Hematopoietic multipotent progenitor cell treated with erythropoietin and hydrocortisone succinate and interleukin-3 and kit ligand, for 6 days (in vitro differentiated cells): ENCODE data around the gene KCNJ5.
A peak's percentile ranks its signal among the peaks of the same experiment; 100 is the strongest.

Source experiments
- DNase-seq: peaks from one replicate; pipeline ENCODE4 v3.0.0-alpha.2; 2015

KCNJ5 gene

GRCh38 chr11:128934351-128934750 is 43.2 kb downstream of the KCNJ5 start:
- DNase-seq = no peak

- no peak for DNase-seq
These were observed 43.8 kb downstream of the KCNJ5 start for GRCh38 chr11:128934926-128935325.

DNA sequence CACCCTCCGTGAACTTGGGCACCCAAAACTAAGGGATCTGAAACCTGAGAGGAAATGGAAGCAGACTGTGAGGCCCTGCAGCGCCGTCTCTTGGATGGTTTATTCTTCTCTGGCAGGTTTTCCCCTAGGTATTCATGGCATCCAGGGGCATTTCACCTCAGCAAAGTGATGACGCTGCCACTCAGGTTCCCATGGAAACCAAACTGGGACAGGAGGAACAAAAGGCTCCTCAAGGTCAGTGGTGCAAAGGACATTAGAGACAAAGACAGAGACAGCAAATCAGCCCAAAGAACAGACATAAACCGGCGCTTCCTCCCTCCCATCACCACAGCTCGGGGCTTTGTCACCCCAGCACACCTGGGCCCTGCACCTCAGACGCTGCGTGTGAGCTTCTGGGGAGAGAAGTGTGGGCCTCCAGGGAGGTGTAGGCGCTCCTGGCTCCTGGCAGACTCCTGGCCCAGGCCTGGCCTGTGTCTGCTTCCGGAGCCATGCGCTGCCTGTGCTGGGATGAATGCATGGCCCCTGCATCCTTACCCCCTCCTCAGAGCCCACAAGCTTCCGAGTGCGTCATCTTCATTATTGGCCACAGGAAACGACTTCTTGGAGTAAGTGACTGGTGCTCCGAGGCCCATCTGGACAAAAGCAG is 45.6 kb downstream of the KCNJ5 start:
- DNase-seq = no peak

- no peak for DNase-seq
These were observed 46.3 kb downstream of the KCNJ5 start for GRCh38 chr11:128937480-128937879.

GRCh38 chr11:128938156-128938885 is 47.2 kb downstream of the KCNJ5 start:
- no peak for DNase-seq

DNA sequence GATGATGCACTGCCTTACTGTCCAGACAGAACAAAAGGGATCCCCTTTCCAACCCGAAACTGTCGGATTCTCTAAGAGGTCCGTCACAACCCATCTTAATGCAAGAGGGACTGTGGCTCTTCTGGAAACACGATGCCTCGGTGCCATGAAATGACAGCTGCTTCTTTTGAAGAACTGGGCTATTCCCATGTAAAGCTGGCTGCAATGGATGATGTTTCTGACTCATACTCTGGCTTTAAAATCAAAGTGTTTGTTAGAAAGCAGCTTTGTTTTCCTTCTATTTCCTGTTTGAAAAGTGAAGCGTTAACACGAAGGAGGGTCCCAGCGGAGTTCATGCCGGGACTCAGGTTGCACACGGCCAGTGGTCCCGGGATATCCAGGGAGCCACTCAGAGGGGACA is 48.4 kb downstream of the KCNJ5 start:
- DNase-seq = no peak

DNA sequence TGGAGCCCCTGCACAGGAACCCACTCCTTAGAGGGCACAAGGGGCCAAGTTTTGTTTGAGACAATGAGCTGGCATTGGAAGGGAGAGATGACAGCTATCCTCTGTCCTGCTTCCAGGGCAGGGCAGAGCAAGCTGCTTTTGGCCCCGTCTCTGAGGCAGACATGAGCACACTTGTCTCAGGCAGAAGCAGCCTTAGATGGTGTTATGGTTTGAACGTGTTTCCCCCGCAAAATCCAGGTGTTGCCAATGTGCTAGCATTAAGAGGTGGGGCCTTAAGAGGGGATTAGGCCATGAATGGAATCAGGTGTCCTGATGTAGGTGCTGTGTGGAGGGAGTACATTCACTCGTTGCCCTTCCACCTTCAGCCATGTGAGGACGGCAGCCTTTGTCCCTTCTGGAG is 49.0 kb downstream of the KCNJ5 start:
- no peak for DNase-seq

- DNase-seq = no peak
These were observed 49.4 kb downstream of the KCNJ5 start for GRCh38 chr11:128940603-128941002.

DNA sequence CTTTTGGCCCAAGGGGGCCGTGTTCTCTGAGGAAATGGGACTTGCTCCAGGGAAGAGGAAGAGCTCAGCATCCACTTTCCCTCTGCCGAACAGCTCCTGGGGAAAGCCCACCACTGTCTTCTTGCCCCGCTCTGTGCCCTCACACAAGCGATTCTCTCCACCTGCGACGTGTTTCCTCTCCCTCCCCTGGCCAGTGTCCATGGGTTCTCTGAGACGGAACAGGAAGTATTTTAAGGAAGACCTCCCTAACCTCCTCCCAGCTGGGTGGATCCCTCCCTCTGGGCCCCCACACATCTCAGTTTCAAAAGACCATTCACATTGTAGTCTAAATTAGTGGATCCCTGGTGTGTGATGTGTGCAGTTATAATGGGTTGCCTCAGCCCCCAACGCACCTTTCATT is 50.0 kb downstream of the KCNJ5 start:
- no peak for DNase-seq

DNA sequence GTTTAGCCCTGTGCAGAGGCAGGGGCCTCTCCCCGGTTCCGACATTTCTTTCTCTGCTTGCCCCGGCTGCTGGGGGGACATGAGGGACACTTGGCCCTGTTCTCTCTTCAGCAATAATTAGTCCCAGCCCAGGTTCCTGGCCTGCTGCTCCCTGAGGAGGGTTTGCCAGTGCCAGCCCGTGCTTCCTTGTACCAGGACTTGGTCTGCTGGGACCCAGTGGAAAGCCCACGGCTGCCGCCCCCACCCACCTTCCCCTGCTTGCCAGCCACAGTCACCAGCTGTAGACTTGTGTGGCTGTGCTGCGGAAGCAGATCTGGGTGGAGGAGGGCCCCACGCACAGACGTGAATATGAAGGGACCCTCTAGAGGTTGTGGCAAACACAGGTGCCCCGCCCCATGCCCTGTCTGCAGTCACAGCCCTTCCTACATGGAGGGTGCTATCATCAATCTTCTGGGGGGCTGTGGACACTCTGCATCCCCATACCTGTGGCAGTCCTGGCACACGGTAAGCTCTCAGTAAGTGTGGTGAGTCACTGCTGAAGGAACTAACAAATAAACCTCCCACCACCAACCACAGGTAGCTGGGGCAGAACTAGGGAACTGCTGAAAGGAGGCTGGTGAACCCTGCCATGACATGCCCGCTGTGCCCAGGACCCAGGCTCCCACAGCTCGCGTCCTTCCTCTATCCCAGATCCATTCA is 50.6 kb downstream of the KCNJ5 start:
- no peak for DNase-seq

GRCh38 chr11:128942272-128942612 is 51.1 kb downstream of the KCNJ5 start:
- no peak for DNase-seq

- no peak for DNase-seq
These were observed 51.8 kb downstream of the KCNJ5 start, which contains the start of gene TP53AIP1 for GRCh38 chr11:128942817-128943427. Gene TP53AIP1, minus strand, starts transcription at chr11:128942871. Its CDS starts 5,053 bp downstream, at chr11:128937818.

- DNase-seq = no peak
These were observed 52.3 kb downstream of the KCNJ5 start for GRCh38 chr11:128943428-128943976.

GRCh38 chr11:128946648-128947047 is 55.5 kb downstream of the KCNJ5 start:
- DNase-seq = no peak

GRCh38 chr11:128947773-128948172 is 56.6 kb downstream of the KCNJ5 start:
- DNase-seq = no peak

DNA sequence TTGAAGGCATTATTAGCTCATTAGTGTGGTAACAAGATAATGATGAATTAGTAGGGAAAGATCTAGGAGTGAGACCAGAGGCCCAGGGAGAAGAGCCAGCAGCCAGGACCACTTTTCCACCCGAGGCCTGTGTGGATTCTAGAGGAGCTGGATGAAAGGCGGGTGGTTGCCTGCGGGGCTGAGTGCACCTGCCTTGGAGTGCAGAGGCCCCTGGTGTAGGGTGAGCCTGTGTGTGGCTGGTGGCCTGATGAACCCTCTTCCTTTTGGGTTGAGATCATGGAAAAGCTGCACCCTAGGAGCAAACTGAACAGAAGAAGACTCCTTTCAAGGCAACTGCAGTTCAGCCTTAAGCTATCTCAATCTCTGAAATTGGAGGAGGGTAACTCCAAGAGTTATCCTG is 57.4 kb downstream of the KCNJ5 start:
- DNase-seq = no peak

DNA sequence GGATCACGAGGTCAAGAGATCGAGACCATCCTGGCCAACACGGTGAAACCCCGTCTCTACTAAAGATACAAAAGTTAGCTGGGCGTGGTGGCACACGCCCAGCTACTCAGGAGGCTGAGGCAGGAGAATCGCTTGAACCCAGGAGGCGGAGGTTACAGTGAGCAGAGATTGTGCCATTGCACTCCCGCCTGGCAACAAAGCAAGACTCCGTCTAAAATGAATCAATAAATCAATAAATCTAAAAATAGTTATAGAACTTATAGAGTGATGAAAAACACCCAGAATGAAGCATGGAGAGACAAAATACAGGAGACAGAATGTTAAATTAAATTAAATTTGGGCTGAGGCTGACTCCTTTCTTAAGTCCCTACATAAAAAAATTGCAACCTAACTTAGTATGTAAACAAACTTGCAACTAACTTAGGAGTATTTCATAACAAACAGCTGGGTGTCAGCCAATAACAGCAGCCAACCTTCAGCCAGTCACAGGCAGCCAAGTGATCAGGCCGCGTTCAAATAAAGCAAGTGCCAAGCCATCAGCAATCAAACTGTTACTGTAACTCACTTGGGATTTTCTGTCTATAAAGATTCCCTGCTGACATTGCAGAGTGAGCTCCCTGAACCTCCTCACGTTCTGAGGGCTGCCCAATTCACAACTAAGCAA is 58.8 kb downstream of the KCNJ5 start:
- no peak for DNase-seq

DNA sequence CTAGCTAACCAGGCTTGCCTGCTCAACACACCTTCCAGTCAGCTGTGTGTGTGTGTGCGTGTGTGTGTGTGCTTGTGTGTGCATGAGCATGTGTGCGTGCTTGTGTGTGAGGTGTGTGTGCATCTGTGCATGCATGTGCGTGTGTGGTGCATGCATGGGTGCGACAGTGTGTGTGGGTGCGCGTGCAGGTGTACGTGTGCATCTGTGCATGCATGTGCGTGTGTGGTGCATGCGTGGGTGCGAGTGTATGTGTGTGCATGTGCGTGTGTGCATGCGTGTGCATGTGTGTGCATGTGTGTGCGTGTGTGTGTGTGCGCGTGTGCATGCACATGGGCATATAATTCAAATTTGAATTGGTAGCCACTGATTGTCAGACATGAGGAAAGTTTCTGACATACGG is 62.0 kb downstream of the KCNJ5 start:
- DNase-seq = no peak

DNA sequence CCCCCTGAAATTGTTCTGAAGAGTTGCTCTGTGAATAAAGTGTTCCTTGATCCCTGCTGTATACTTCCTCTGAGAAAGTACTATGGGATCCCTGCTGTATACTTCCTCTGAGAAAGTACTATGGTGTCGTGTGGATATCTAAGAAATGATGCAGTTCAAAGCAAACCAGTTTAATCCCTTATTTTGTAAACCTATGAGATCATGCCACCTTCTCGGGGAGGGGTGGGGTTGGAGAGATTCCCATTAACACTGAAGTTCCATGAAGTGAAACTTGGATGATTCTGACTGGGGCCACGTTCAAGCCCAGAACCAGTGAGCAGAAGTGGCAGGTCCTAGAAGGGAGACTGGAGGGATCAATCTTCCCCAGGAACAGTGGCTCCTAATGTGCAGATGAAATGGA is 64.5 kb downstream of the KCNJ5 start:
- no peak for DNase-seq

DNA sequence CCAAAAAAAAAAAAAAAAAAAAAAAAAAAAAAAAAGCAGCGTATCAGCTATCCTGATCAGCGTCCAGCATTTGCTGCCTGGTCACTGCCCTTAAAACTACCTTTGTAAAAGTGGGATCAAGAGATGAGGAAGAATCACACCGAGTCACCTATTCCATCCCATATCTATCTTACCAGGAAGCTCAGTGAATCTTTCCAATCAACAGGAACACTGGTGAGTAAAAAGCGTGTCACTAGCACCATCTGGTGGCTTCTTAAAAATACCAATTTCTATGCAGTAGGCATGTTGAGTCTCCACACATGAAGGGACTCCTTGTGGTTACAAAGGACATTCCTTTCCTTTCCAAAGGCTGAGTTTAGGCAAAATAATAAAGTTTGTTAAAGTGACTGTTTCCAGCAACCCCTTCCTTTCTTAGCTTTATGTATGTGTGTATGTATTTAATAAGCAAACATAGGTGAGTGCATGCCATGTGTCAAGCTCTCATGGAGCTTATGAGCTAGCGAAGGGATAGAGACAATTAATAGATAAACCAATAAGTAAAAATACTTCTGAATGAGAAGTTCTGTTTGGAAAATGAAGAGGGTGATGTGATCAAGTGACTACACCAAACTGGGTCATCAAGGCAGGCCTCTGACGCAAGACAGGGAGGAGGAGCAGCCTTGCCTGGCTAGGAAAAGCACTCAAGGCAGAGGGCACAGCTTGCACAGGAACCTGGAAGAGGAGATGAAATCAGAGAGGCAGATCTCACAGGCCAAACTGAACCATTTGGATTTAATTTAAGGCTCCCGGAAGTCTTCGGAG is 65.4 kb downstream of the KCNJ5 start:
- peak; percentile 79 for DNase-seq

GRCh38 chr11:128957202-128957482 is 66.0 kb downstream of the KCNJ5 start:
- no peak for DNase-seq

DNA sequence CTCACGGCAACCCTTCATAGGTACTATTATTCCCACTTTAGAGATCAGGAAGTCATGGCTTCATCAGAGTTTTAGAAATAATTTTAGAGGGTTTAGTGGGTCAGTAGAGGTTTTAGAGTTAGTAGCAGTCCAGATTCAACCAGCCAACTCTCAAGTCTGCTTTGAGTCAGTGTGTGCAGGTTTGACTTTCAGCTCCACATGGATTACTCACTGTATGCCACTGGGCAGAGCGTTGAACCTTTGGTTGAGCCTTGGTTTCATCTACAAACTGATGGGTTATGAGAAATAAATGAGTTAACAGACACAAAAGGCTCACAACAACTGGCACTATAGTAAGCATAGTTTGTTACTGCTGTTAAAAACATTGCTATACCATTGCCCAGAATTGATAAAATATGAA is 70.5 kb downstream of the KCNJ5 start:
- DNase-seq = no peak
